Activated CD4-positive, alpha-beta T cell treated with anti-CD3 and anti-CD28 coated beads for 24 hours (primary cell): ENCODE data around the gene CBFB.
"Not testable (repeated sequence)": the region's sequence is repeated elsewhere in the genome, so short reads cannot be mapped to it uniquely, and the experiment has no call there.

ENCODE experiments used
- DNase-seq, 2 donors: peaks; one replicate each; pipeline ENCODE4 v3.0.0-alpha.2; 2020; ENCODE audit warnings: low read depth in 2 of 2

The CBFB gene

DNA sequence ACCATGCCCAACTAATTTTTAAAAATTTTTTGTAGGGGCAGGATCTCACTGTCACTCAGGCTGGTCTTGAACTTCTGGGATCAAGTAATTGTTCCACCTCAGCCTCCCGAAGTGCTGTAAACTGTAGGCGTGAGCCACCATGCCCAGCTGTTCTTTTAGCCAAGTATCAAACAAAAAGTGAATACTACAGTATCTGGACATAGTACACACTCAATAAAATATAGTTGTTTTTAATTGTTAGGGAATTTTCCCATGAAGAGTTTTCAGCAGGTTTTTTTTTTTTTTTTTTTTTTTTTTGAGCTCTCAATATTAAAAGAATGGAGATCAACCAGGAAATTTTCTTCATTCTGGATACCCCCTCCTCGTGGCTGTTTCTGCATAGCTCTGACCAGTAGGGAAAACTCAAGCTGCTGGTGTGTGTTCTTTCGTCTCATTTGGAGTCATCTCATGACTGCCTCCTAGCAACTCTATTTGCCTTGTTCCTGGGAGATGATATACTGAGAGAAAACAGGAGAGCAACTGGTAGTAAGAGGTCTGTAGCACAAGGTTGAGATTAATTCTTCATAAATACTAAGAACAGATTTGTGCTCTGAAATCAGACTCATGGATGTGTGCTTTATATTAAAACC lies 64.3 kb downstream of the CBFB start:
- DNase-seq, result no peak

- no peak for DNase-seq
Measured at GRCh38 chr16:67098599-67098998, 69.7 kb downstream of the CBFB start.

DNA sequence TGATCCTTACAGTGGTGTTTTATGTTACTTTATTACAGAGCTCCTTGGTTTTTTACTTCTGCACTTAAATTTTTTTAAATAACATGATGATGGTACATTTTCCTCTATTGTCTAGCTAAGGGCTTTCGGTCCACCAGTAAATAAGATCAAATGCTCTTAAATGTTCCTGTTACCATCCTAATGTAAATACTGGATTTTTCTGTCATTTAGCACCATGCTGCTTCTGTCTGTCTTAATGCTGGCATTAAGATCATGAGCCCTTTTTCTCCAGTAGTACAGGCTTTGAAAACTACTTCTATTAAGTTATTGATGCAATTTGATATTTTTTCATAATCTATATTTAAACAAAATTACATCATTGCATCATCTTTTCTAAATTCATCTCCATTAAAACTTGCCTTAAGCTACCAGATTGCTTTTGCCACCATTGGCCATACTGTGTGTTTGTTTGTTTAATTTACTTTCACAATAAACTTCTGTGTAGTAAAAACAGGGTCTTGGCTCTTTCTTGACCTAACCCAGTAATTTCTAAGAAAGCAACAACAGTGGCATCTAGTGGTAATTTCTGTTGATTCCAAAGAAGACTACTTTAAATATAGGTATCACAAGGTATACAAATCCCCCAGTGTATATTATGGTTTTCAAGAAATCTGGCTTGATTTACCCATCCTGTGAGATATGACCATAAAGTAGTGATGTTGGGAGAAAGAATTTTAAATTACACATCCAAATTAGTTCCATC lies 71.8 kb downstream of the CBFB start:
- no peak for DNase-seq

DNA sequence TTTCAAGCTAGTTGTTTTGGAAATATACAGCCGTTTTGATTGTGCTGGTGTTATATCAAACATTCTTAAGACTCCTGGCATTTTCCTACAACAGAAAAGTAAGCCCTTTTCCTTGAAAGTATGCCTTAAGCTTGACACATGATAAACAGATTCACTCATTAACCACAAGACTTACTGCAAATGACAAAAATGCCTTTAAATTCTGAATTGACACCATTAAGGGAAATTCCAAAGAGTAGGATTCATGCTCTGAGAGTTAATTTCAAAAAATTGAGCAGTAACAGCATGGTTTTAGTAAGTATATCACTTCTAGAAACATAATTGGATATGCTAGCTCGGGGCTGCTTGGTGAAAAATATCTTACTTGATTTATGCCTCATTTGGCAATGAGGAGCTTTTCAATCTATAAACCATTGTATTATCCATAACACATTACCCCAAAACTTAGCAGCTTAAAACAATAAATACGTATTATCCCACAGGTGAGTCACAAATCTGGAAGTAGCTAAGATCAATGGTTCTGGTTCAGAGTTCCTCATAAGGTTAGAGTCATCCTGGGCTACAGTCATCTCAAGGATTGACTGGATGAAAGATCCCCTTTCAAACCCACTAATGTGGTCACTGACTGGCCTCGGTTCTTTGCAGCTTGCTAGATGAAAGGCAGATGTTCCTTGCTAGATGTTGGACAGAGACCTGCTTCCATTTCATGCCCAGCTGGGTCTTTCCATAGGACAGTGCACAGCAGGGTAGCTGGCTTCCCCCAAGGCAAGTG lies 72.5 kb downstream of the CBFB start:
- DNase-seq, result no peak

DNA sequence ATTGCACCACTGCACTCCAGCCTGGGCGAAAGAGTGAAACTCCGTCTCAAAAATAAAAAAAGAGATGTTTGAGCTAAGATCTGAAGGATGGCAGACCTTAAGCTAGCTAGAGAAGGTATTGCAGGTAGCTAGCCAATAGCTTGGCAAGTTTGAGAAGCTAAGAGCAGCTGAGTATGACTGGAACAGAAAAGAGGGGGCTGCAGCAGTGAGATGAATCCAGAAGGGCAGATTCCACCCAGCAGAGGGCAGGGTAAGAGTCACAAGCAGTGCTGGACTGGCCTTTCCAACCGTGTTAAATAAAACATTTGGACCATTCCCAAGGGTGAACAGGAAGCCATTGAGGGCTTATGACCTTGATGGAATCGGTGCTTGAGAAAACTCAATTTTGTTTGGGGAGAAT lies 75.1 kb downstream of the CBFB start:
- no peak for DNase-seq

DNA sequence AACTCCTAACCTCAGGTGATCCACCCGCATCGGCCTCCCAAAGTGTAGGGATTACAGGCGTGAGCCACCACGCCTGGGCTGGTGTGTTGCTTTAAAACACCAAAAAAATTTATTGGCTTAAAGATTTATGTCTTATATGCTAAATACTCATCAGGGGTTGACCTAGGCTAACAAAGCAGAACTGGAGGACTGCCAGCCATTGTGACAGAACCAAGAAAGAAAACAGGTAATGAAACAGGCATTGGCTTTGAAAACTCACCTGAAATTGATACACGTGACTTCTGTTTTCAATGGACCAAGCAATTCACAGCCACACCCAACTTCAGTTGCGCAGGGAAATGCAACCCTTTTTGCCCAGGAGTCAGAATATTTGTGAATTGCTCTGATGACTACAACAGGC lies 75.9 kb downstream of the CBFB start:
- no peak for DNase-seq

DNA sequence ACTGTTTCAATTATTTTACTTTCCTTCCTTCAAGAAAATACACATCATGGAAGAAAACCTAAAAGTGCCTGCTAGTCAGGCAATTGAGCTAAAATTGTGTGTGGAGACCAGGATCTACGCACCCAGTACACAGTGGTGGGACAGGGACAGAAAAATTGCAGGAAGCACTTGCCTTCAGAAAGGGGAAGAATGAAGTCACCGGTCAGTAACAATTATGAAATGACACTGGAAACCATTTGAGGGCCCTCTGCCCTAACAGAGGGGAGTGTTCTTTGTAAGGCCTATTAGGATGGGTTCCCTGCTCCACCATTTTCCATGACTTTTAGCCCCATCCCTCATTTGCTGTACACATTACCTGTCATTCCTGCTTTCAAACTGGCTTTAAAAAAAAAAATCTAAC lies 76.3 kb downstream of the CBFB start:
- DNase-seq, result no peak

DNA sequence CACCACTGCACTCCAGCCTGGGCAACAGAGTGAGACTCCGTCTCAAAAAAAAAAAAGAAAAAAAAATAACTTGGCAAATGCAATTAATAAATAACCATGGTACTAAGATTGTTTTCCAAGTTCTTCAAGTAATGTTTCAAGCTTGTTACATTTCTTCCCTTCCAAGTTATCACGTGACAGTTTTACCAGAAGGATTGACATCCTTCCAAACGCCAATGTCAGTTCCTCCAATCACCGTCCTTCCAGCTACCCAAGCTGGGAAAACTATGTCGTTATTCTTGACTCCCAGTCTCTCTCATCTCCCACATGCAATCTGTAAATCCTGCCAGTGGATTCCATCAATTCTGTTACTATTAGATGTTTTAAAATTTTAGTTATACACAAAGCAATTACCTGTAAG lies 76.9 kb downstream of the CBFB start:
- DNase-seq, result no peak

DNA sequence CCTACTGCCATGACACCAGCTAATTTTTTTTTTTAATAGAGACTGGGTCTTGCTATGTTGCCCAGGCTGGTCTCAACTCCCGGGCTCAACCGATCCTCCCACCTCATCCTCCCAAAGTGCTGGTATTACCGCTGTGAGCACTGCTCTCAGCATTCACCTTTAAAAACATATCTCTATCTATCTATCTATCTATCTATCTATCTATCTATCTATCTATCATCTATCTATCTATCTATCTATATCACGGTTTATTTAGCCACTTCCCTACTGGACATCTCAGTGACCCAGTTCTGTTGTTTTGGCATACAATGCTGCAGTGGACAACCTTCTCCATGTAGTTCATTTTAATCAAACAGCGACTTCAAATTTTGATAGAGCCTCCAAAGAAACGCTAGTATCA lies 79.5 kb downstream of the CBFB start:
- no peak for DNase-seq

DNA sequence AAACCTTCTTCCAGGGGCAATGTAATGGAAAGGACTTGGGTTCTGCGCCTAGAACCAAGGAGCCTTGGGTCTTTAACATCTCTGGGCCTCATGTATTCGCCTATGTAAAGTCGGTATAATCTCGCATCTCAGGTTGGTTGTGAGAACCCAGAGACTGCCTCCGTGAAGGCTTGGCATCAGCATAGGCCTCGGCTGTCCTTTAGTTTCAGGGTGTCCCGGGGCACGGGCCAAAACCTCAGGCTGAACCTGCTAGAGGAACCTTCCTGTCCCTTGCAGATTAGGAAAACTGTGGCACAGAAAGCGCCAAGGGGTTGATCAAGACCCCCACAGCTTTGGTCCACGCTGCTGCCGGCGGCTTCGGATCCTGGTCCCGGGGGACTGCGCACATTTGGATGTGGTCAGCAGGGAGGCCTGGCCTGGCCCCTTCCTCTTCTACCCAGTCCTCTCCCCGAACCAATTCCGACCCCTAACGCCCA lies 80.0 kb downstream of the CBFB start:
- no peak for DNase-seq

- peak; percentile 95 to 96 for DNase-seq
Measured at GRCh38 chr16:67109407-67110135, 80.6 kb downstream of the CBFB start, which contains the start of gene PHAF1. TSS of gene PHAF1 (plus strand) at chr16:67109941. CDS start at chr16:67110176, 235 bp downstream.

DNA sequence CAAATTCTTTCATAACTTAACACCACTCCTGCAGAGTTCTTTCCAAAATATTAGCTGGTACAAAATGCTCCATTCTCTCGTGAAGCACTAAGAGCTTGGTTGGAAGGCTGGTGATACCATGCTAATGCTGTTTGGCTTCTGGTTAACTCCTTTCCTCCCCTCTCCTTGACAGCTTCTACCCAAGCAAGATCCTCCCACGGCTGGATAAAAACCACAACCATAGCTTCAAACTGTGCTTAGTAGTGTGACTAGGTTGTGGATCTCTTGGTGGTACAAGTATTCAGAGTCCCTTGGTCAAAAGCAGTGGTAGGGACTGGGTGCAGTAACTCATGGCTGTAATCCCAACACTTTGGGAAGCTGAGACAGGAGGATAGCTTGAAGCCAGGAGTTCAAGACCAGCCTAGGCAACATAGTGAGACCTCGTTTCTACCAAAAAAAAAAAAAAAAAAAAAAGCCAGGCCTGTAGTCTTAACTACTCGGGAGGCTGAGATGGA lies 83.0 kb downstream of the CBFB start:
- DNase-seq, result no peak

DNA sequence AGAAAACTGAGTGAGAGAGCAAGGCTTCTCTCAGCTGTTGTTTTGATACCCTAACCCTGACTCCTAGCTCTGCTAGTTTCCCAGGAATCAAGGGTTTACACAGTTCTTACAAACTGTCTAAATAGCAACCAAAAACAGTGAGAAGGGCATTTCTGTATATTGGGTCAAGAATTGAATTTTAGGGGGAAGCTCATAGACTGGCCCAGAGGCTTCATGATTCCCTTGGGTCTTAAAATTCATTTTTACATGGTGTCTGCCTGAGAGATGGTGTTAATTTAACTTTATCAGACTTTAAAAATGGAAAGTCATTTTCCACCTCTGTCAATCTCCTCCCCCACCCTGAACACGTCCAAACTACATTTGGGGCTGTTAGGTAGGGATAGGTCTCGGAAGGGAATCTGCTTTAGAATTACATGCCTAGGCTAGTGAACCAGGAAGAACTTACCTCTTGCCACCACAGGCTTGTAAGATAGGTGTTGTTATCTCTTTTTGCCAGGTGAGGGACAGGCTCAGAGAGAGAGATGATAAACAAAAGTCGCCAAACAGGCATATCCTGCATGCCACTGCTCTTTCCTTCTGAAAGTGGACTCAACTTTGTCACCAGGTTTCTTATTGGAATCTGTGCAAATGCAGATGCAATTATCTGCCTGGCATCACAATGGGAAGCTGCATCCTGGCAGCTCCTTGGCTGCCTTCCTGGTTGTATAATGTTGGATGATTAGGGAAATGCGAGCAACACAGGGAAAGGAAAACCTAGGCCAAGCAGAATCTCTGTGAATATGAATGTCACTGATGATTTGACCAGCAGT lies 83.8 kb downstream of the CBFB start:
- DNase-seq, result no peak

GRCh38 chr16:67114793-67115192 lies 85.8 kb downstream of the CBFB start:
- no peak for DNase-seq

DNA sequence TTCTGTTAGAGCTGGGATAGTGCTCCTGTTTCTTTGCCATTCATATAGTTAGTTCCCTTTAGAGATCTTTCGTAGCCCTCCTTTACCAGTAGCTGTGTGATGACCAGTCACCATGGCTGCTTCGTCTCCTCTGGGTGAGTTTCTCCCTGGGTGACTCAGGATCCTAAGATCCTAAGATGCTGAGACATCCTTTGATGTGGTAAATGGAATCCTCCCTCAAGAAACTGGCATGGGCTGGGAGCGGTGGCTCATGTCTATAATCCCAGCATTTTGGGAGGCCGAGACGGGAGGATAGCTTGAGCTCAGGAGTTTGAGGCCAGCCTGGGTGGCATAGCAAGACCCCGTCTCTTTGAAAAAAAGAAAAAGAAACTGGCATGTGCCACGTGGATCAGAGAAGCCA lies 86.7 kb downstream of the CBFB start:
- no peak for DNase-seq

DNA sequence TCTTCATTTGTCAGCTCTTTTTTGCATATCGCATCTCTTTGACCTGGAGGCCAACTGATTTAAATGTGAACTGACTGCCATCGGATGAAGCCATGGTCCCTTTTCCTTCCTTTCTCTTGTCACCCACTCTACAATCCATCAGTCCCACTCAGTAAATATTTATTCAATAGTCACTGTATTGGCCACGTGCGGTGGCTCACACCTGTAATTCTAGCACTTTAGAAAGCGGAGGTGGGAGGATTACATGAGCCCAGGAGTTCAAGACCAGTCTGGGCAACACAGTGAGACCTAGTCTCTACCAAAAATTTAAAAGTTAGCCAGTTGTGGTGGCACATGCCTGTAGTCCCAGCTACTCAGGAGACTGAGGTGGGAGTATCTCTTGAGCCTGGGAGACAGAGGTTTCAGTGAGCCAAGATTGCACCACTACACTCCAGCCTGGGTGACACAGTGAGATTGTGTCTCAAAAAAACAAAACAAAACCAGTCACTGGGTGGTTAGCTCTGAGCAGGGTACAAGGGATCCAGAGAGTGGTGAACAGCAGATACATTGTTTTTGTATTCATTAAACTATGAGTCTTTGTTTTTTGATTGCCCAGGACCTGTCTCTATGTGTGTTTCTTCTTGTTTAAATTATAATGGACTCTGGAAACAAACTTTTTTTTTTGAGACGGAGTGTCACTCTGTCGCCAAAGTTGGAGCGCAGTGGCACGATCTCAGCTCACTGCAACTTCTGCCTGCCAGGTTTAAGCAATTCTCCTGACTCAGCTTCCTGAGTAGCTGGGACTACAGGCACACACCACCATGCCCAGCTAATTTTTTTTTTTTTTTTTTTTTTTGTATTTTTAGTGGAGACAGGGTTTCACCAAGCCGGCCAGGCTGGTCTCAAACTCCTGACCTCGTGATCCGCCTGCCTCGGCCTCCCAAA lies 87.7 kb downstream of the CBFB start:
- no peak for DNase-seq

- no peak for DNase-seq
Measured at GRCh38 chr16:67117716-67118115, 88.8 kb downstream of the CBFB start.

- no peak for DNase-seq
Measured at GRCh38 chr16:67120025-67120424, 91.1 kb downstream of the CBFB start.

GRCh38 chr16:67122799-67123198 lies 93.8 kb downstream of the CBFB start:
- not testable (repeated sequence) for DNase-seq

DNA sequence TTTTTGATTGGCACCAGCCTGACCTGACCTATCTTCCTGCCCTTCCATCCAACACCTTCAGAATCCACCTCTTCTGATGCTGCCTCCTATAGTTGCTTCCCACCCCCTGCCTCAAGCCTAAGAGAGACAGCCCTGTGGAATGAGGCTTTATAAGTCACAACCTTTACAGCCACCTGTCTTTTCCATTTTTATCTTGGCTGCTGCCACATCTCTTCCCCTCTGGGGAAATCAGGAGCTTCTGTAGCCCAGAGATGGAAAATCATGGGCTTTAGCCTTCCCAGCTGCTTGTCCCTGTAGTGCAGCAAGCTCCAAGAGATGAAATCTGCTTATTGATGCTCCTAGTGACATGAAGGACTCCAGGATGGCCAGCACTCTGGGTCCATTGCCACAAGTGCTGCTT lies 99.5 kb downstream of the CBFB start:
- no peak for DNase-seq
